GM23338 (cell line): ENCODE results near the gene MTMR8. TPM values are rescaled to one million over a fixed set of nuclear protein-coding genes. Genes with fewer than 3 reads are reported as not detected.

Experiments
- ATAC-seq: fragments of 200-7000 bp; cut with Tn5 transposase; 3 replicates; pipeline ENCODE4 v1.9.1; 2020
- DNase-seq: peaks from one replicate; pipeline ENCODE4 v3.0.0-alpha.2; 2015; ENCODE audit warnings: low spot score
- H2AFZ ChIP-seq: fragments of 200-600 bp; sonication (generic); 2 replicates; pipeline ENCODE4 v1.8.0; 2016; ENCODE audit warnings: antibody characterized with exemption, mild to moderate bottlenecking, moderate library complexity
- H3F3A ChIP-seq: fragments of 200-600 bp; sonication (generic); replicated peaks from 2 replicates; pipeline ENCODE4 v1.8.0; 2017; ENCODE audit warnings: antibody characterized with exemption, mixed run types, low read depth
- H3K27ac ChIP-seq: fragments of 200-600 bp; sonication (generic); 2 replicates; pipeline ENCODE4 v1.6.1; 2016; ENCODE audit warnings: low read depth
- H3K27me3 ChIP-seq: fragments of 200-600 bp; sonication (generic); 2 replicates; pipeline ENCODE4 v1.8.0; 2016; ENCODE audit warnings: mild to moderate bottlenecking, mixed run types, moderate library complexity; ENCODE audit not compliant: insufficient read depth
- H3K36me3 ChIP-seq: fragments of 200-600 bp; sonication (generic); 2 replicates; pipeline ENCODE4 v1.8.0; 2016; ENCODE audit warnings: mild to moderate bottlenecking; ENCODE audit not compliant: insufficient read depth
- H3K4me1 ChIP-seq: fragments of 200-600 bp; sonication (generic); 2 replicates; pipeline ENCODE4 v1.8.0; 2016; ENCODE audit warnings: mild to moderate bottlenecking, moderate library complexity; ENCODE audit not compliant: insufficient read depth
- H3K4me2 ChIP-seq: fragments of 200-600 bp; sonication (generic); 2 replicates; pipeline ENCODE4 v1.7.1; 2017; ENCODE audit warnings: mixed run types
- H3K4me3 ChIP-seq: fragments of 200-600 bp; sonication (generic); 2 replicates; pipeline ENCODE4 v1.6.1; 2016; ENCODE audit warnings: mixed run types
- H3K79me2 ChIP-seq: fragments of 200-600 bp; sonication (generic); replicated peaks from 2 replicates; pipeline ENCODE4 v1.8.0; 2017; ENCODE audit warnings: mild to moderate bottlenecking; ENCODE audit not compliant: insufficient read depth
- H3K9me2 ChIP-seq: fragments of 200-600 bp; sonication (generic); 2 replicates; pipeline ENCODE4 v1.8.0; 2017; ENCODE audit not compliant: insufficient read depth
- H4K20me1 ChIP-seq: fragments of 200-600 bp; sonication (generic); replicated peaks from 2 replicates; pipeline ENCODE4 v1.8.0; 2017; ENCODE audit warnings: mild to moderate bottlenecking; ENCODE audit not compliant: insufficient read depth
- H3K27ac Mint-ChIP-seq: 2 replicates; pipeline ENCODE4 v1.8.0; 2020; ENCODE audit warnings: inconsistent platforms, mild to moderate bottlenecking, moderate library complexity, mixed read lengths
- H3K27me3 Mint-ChIP-seq: 3 replicates; pipeline ENCODE4 v1.8.0; 2022; ENCODE audit warnings: low read depth, mild to moderate bottlenecking, moderate library complexity, mixed read lengths, inconsistent platforms; ENCODE audit not compliant: insufficient read depth, poor library complexity
- H3K36me3 Mint-ChIP-seq: 3 replicates; pipeline ENCODE4 v1.8.0; 2021; ENCODE audit warnings: low read depth, mild to moderate bottlenecking, inconsistent platforms, moderate library complexity, mixed read lengths
- H3K4me1 Mint-ChIP-seq: 3 replicates; pipeline ENCODE4 v1.8.0; 2020; ENCODE audit warnings: mild to moderate bottlenecking, inconsistent platforms, mixed read lengths
- H3K4me3 Mint-ChIP-seq: 3 replicates; pipeline ENCODE4 v1.8.0; 2021; ENCODE audit warnings: moderate library complexity, mild to moderate bottlenecking, inconsistent platforms, mixed read lengths
- H3K9me3 Mint-ChIP-seq: 3 replicates; pipeline ENCODE4 v1.8.0; 2020; ENCODE audit warnings: moderate library complexity, mild to moderate bottlenecking, inconsistent platforms, mixed read lengths
- CREB1 ChIP-seq: fragments of 250-450 bp; sonication (Bioruptor Pico); IDR thresholded peaks from 2 replicates; pipeline ENCODE4 v1.5.0; 2020; ENCODE audit warnings: low read depth, mild to moderate bottlenecking, moderate library complexity
- EZH2 ChIP-seq: fragments of 200-600 bp; sonication (generic); IDR thresholded peaks from one replicate; pipeline ENCODE4 v1.8.0; 2017; ENCODE audit warnings: antibody characterized with exemption, mild to moderate bottlenecking, low read depth; ENCODE audit not compliant: unreplicated experiment
- EZH2phosphoT487 ChIP-seq: fragments of 200-600 bp; sonication (generic); IDR thresholded peaks from one replicate; pipeline ENCODE4 v1.8.1; 2018; ENCODE audit warnings: antibody characterized with exemption; ENCODE audit not compliant: unreplicated experiment
- JUNB ChIP-seq: IDR thresholded peaks from one replicate; pipeline ENCODE4 v1.6.1; 2016; ENCODE audit warnings: antibody characterized with exemption; ENCODE audit not compliant: unreplicated experiment
- NANOG ChIP-seq: IDR thresholded peaks from 2 replicates; pipeline ENCODE4 v1.6.1; 2016; ENCODE audit warnings: antibody characterized with exemption, borderline replicate concordance
- POLR2AphosphoS5 ChIP-seq: IDR thresholded peaks from 2 replicates; pipeline ENCODE4 v1.6.1; 2016; ENCODE audit warnings: antibody characterized with exemption, low read depth
- ZNF331 ChIP-seq: fragments of 250-450 bp; sonication (Bioruptor Pico); IDR thresholded peaks from 2 replicates; pipeline ENCODE4 v1.5.0; 2020; ENCODE audit warnings: low read depth, mild to moderate bottlenecking, moderate library complexity
- polyA plus RNA-seq: library from polyadenylated mRNA; unstranded; fragments of >200 nt; fragmentation: Nextera tagmentation; extraction: Ambion mirVana; gene quantifications from 2 replicates; pipeline ENCODE4 v1.2.1, GENCODE V29; 2016
- total RNA-seq: library from RNA; depleted of rRNA; stranded (reverse); fragments of >200 nt; shearing (Covaris generic); gene quantifications from 2 replicates; pipeline ENCODE4 v1.2.3, GENCODE V29; 2014
- TF ChIP-seq, protein P1 (sequence below): fragments of 250-450 bp; sonication (Bioruptor Pico); IDR thresholded peaks from 2 replicates; pipeline ENCODE4 v1.5.0; 2020; ENCODE audit warnings: mild to moderate bottlenecking, moderate library complexity
- TF ChIP-seq, protein P2 (sequence below), 2 experiments: fragments of 200-600 bp in 1 of 2; sonication (generic) in 1 of 2; conservative IDR thresholded peaks; 2 replicates each; pipeline versions ENCODE4 v1.5.1 to v1.6.1; 2016 to 2017; ENCODE audit warnings: antibody characterized with exemption in 2 of 2, low read depth in 2 of 2, mild to moderate bottlenecking in 2 of 2, moderate library complexity in 1 of 2
- TF ChIP-seq, protein P3 (sequence below): IDR thresholded peaks from one replicate; pipeline ENCODE4 v1.6.1; 2018; ENCODE audit warnings: antibody characterized with exemption; ENCODE audit not compliant: unreplicated experiment

The MTMR8 gene
- total and polyA plus RNA-seq, 2 experiments from 2014 or later: 5.6 to 8.8 TPM

DNA sequence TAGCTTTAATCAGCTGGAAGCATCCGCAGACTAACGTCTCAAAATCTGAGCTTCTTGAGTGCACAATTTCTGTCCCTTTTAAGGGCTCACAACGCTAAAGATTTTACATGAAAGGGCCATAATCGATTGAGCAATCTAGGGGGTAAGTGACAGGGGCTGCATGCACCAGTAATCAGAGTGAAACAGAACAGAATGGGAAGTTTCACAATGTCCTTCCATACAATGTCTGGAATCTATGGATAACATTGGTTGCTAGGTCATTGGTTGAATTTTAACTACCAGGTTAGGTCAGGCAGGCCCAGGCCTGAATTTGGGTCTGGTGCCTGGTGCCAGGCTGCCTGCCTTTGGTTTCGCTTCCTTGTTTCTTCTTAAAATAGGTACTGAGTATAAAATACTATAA lies 42.0 kb upstream of the MTMR8 start:
- no peak overlapping the region for H3K27ac Mint-ChIP-seq
- H3K27me3 ChIP-seq: no peaks in the 10 kb centered on the region
- H3K4me3 Mint-ChIP-seq: no peak overlapping the region
- H3K36me3 ChIP-seq: no peaks in the 10 kb centered on the region
- TF ChIP-seq, protein P1, sequence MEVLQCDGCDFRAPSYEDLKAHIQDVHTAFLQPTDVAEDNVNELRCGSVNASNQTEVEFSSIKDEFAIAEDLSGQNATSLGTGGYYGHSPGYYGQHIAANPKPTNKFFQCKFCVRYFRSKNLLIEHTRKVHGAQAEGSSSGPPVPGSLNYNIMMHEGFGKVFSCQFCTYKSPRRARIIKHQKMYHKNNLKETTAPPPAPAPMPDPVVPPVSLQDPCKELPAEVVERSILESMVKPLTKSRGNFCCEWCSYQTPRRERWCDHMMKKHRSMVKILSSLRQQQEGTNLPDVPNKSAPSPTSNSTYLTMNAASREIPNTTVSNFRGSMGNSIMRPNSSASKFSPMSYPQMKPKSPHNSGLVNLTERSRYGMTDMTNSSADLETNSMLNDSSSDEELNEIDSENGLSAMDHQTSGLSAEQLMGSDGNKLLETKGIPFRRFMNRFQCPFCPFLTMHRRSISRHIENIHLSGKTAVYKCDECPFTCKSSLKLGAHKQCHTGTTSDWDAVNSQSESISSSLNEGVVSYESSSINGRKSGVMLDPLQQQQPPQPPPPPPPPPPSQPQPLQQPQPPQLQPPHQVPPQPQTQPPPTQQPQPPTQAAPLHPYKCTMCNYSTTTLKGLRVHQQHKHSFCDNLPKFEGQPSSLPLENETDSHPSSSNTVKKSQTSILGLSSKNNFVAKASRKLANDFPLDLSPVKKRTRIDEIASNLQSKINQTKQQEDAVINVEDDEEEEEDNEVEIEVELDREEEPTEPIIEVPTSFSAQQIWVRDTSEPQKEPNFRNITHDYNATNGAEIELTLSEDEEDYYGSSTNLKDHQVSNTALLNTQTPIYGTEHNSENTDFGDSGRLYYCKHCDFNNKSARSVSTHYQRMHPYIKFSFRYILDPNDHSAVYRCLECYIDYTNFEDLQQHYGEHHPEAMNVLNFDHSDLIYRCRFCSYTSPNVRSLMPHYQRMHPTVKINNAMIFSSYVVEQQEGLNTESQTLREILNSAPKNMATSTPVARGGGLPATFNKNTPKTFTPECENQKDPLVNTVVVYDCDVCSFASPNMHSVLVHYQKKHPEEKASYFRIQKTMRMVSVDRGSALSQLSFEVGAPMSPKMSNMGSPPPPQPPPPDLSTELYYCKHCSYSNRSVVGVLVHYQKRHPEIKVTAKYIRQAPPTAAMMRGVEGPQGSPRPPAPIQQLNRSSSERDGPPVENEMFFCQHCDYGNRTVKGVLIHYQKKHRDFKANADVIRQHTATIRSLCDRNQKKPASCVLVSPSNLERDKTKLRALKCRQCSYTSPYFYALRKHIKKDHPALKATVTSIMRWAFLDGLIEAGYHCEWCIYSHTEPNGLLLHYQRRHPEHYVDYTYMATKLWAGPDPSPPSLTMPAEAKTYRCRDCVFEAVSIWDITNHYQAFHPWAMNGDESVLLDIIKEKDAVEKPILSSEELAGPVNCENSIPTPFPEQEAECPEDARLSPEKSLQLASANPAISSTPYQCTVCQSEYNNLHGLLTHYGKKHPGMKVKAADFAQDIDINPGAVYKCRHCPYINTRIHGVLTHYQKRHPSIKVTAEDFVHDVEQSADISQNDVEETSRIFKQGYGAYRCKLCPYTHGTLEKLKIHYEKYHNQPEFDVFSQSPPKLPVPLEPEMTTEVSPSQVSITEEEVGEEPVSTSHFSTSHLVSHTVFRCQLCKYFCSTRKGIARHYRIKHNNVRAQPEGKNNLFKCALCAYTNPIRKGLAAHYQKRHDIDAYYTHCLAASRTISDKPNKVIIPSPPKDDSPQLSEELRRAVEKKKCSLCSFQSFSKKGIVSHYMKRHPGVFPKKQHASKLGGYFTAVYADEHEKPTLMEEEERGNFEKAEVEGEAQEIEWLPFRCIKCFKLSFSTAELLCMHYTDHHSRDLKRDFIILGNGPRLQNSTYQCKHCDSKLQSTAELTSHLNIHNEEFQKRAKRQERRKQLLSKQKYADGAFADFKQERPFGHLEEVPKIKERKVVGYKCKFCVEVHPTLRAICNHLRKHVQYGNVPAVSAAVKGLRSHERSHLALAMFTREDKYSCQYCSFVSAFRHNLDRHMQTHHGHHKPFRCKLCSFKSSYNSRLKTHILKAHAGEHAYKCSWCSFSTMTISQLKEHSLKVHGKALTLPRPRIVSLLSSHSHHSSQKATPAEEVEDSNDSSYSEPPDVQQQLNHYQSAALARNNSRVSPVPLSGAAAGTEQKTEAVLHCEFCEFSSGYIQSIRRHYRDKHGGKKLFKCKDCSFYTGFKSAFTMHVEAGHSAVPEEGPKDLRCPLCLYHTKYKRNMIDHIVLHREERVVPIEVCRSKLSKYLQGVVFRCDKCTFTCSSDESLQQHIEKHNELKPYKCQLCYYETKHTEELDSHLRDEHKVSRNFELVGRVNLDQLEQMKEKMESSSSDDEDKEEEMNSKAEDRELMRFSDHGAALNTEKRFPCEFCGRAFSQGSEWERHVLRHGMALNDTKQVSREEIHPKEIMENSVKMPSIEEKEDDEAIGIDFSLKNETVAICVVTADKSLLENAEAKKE: no peak
- no peak for TF ChIP-seq EZH2
- TF ChIP-seq JUNB: no peak
- TF ChIP-seq, protein P2, sequence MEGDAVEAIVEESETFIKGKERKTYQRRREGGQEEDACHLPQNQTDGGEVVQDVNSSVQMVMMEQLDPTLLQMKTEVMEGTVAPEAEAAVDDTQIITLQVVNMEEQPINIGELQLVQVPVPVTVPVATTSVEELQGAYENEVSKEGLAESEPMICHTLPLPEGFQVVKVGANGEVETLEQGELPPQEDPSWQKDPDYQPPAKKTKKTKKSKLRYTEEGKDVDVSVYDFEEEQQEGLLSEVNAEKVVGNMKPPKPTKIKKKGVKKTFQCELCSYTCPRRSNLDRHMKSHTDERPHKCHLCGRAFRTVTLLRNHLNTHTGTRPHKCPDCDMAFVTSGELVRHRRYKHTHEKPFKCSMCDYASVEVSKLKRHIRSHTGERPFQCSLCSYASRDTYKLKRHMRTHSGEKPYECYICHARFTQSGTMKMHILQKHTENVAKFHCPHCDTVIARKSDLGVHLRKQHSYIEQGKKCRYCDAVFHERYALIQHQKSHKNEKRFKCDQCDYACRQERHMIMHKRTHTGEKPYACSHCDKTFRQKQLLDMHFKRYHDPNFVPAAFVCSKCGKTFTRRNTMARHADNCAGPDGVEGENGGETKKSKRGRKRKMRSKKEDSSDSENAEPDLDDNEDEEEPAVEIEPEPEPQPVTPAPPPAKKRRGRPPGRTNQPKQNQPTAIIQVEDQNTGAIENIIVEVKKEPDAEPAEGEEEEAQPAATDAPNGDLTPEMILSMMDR (conservative IDR thresholded peaks at IDR 0.05; ENCODE audit: low read depth in 2 of 2): no peak
- TF ChIP-seq POLR2AphosphoS5: no peak
- TF ChIP-seq CREB1: no peak
- TF ChIP-seq, protein P3, sequence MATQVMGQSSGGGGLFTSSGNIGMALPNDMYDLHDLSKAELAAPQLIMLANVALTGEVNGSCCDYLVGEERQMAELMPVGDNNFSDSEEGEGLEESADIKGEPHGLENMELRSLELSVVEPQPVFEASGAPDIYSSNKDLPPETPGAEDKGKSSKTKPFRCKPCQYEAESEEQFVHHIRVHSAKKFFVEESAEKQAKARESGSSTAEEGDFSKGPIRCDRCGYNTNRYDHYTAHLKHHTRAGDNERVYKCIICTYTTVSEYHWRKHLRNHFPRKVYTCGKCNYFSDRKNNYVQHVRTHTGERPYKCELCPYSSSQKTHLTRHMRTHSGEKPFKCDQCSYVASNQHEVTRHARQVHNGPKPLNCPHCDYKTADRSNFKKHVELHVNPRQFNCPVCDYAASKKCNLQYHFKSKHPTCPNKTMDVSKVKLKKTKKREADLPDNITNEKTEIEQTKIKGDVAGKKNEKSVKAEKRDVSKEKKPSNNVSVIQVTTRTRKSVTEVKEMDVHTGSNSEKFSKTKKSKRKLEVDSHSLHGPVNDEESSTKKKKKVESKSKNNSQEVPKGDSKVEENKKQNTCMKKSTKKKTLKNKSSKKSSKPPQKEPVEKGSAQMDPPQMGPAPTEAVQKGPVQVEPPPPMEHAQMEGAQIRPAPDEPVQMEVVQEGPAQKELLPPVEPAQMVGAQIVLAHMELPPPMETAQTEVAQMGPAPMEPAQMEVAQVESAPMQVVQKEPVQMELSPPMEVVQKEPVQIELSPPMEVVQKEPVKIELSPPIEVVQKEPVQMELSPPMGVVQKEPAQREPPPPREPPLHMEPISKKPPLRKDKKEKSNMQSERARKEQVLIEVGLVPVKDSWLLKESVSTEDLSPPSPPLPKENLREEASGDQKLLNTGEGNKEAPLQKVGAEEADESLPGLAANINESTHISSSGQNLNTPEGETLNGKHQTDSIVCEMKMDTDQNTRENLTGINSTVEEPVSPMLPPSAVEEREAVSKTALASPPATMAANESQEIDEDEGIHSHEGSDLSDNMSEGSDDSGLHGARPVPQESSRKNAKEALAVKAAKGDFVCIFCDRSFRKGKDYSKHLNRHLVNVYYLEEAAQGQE: no peak
- no peak for TF ChIP-seq NANOG
- no peak for TF ChIP-seq ZNF331 (CRISPR knock-in tag)
- TF ChIP-seq EZH2phosphoT487: no peak
- H3K4me3 ChIP-seq: no peak overlapping the region
- H4K20me1 ChIP-seq: no peaks in the 10 kb centered on the region
- H3K9me2 ChIP-seq: no peaks in the 10 kb centered on the region
- no peaks in the 10 kb centered on the region for H3F3A ChIP-seq
- H2AFZ ChIP-seq: no peak overlapping the region
- H3K79me2 ChIP-seq: no peaks in the 10 kb centered on the region
- ATAC-seq (no peak), DNase-seq (no peak)
- no peak overlapping the region for H3K4me2 ChIP-seq
- H3K36me3 Mint-ChIP-seq: no peaks in the 10 kb centered on the region
- H3K27me3 Mint-ChIP-seq: no peaks in the 10 kb centered on the region
- H3K27ac ChIP-seq: no peak overlapping the region
- no peaks in the 10 kb centered on the region; the same call in 1 of the 2 replicates for H3K4me1 ChIP-seq
- no peaks in the 10 kb centered on the region; the same call in 2 of the 3 replicates for H3K9me3 Mint-ChIP-seq
- H3K4me1 Mint-ChIP-seq: peaks cover 4% of the 10 kb centered on the region; the same call in 1 of the 3 replicates
